Measurements from ENCODE around the gene ADCY9.

DNA sequence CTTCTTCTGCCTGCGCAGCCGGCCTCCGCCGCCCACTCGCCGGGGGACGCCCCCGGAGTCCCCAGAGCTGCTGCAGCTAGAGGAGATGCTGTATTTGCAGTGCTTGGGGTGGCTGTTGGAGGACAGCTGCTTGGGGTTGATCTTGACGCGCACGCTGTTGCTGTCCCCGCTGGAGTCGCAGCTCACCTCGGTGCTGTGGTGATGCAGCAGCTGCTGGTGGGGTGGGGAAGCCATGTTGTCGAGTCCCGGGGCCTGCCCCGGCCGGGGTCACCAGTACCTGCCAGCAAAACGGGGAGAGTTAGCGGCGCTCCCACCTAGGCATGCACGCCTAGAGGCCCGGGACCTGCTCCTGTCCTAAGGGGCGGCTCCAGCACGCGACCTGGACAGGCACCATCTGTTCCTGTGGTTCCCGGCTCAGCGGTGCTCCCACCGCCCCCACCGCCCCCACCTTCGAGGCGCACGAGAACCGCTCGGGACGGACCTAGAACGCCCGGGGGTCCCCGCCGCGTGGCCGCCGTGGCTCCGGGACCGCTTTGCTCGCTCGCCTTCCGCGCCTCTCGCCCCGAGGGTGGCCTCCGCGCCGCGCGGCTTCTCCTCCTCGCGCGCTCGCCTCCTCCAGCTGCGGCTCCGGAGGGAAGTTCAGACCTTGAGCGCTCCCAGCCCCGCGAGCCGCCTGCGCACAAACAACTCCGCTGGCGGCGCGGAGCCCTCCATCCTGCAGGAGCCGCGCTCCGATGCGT, 863 bp downstream of the ADCY9 start:
- TF ChIP-seq, protein P1, sequence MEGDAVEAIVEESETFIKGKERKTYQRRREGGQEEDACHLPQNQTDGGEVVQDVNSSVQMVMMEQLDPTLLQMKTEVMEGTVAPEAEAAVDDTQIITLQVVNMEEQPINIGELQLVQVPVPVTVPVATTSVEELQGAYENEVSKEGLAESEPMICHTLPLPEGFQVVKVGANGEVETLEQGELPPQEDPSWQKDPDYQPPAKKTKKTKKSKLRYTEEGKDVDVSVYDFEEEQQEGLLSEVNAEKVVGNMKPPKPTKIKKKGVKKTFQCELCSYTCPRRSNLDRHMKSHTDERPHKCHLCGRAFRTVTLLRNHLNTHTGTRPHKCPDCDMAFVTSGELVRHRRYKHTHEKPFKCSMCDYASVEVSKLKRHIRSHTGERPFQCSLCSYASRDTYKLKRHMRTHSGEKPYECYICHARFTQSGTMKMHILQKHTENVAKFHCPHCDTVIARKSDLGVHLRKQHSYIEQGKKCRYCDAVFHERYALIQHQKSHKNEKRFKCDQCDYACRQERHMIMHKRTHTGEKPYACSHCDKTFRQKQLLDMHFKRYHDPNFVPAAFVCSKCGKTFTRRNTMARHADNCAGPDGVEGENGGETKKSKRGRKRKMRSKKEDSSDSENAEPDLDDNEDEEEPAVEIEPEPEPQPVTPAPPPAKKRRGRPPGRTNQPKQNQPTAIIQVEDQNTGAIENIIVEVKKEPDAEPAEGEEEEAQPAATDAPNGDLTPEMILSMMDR (IDR thresholded peaks at IDR 0.05; ENCODE audit: poor library complexity, severe bottlenecking): peak; percentile 15
- TF ChIP-seq POLR2AphosphoS5 (IDR thresholded peaks at IDR 0.05): no peak
- TF ChIP-seq EP300 (conservative IDR thresholded peaks at IDR 0.05; ENCODE audit: poor library complexity, severe bottlenecking): no peak
- peak; percentile 68 for TF ChIP-seq MXI1 (conservative IDR thresholded peaks at IDR 0.05; ENCODE audit: poor library complexity, severe bottlenecking)
- TF ChIP-seq EZH2 (IDR thresholded peaks at IDR 0.05; ENCODE audit: borderline replicate concordance, insufficient read depth, low read length, poor library complexity, severe bottlenecking): no peak
- peak; percentile 19 for TF ChIP-seq SMC3 (conservative IDR thresholded peaks at IDR 0.05; ENCODE audit: poor library complexity)

Measured in neural cell (in vitro differentiated cells).